OCI-LY7 (cell line): ENCODE data around the gene HCN4. TPM values are rescaled to one million over a fixed set of nuclear protein-coding genes. Genes with fewer than 3 reads are reported as not detected.

Source experiments
- BruUV-seq: library from RNA; stranded (reverse); fragments of 400-500 nt; replicated peaks from 2 replicates; lab custom pipeline; 2021; lab: Mats Ljungman, UMichigan
- CTCF ChIA-PET: fragments of 300-600 bp; sonication (Branson Sonifier 250); formaldehyde crosslinking; loops from one replicate; lab custom pipeline; 2022; ENCODE audit warnings: antibody characterized with exemption; ENCODE audit not compliant: unreplicated experiment; lab: Charles Lee
- POLR2A ChIA-PET: fragments of 300-600 bp; sonication (Branson Sonifier 250); formaldehyde crosslinking; loops from one replicate; lab custom pipeline; 2022; ENCODE audit warnings: antibody characterized with exemption; lab: Charles Lee
- DNase-seq: peaks from one replicate; pipeline ENCODE4 v3.0.0-alpha.2; 2015; ENCODE audit warnings: low spot score
- H2AFZ ChIP-seq: fragments of 200-600 bp; sonication (generic), shearing (Covaris generic); 2 replicates; pipeline ENCODE4 v1.6.1; 2014; ENCODE audit warnings: mild to moderate bottlenecking, antibody characterized with exemption, low read length, moderate library complexity
- H3K27ac ChIP-seq: fragments of 200-600 bp; sonication (generic); 2 replicates; pipeline ENCODE4 v1.5.1; 2014; ENCODE audit warnings: mixed run types, low read depth, mild to moderate bottlenecking, moderate library complexity, low read length, inconsistent platforms; ENCODE audit not compliant: poor library complexity, severe bottlenecking
- H3K36me3 ChIP-seq: fragments of 200-600 bp; sonication (generic); 2 replicates; pipeline ENCODE4 v1.6.1; 2014; ENCODE audit warnings: mild to moderate bottlenecking, antibody characterized with exemption, low read length, moderate library complexity, mixed read lengths; ENCODE audit not compliant: insufficient read depth
- H3K4me1 ChIP-seq: fragments of 200-600 bp; sonication (generic); 2 replicates; pipeline ENCODE4 v1.5.1; 2014; ENCODE audit warnings: mild to moderate bottlenecking, low read length; ENCODE audit not compliant: insufficient read depth, poor library complexity, severe bottlenecking
- H3K4me2 ChIP-seq: fragments of 200-600 bp; sonication (generic); 2 replicates; pipeline ENCODE4 v1.6.1; 2014; ENCODE audit warnings: mild to moderate bottlenecking, low read length
- H3K4me3 ChIP-seq: fragments of 200-600 bp; sonication (generic); 2 replicates; pipeline ENCODE4 v1.5.1; 2014; ENCODE audit warnings: mild to moderate bottlenecking, low read depth, low read length; ENCODE audit not compliant: poor library complexity, severe bottlenecking
- H3K79me2 ChIP-seq: fragments of 200-600 bp; sonication (generic); 2 replicates; pipeline ENCODE4 v1.6.1; 2016; ENCODE audit warnings: low read depth, mild to moderate bottlenecking, low read length, moderate library complexity, mixed read lengths; ENCODE audit not compliant: insufficient read depth
- H3K9me2 ChIP-seq: fragments of 200-600 bp; sonication (generic); 2 replicates; pipeline ENCODE4 v1.6.1; 2016; ENCODE audit warnings: mild to moderate bottlenecking, low read length, mixed read lengths; ENCODE audit not compliant: insufficient read depth
- H3K9me3 ChIP-seq: fragments of 200-600 bp; sonication (generic); 2 replicates; pipeline ENCODE4 v1.6.1; 2014; ENCODE audit warnings: mild to moderate bottlenecking, mixed run types, low read length, mixed read lengths
- H4K20me1 ChIP-seq: fragments of 200-600 bp; sonication (generic); 2 replicates; pipeline ENCODE4 v1.6.1; 2014; ENCODE audit warnings: mild to moderate bottlenecking, antibody characterized with exemption, low read length, moderate library complexity, mixed read lengths; ENCODE audit not compliant: insufficient read depth
- EZH2phosphoT487 ChIP-seq: fragments of 200-600 bp; sonication (generic); IDR thresholded peaks from 2 replicates; pipeline ENCODE4 v1.6.1; 2018; ENCODE audit warnings: low read depth, borderline replicate concordance, mild to moderate bottlenecking, mixed run types, antibody characterized with exemption, low read length, moderate library complexity, mixed read lengths
- intact Hi-C: fragments of 100-400 bp; cut with micrococcal nuclease; formaldehyde crosslinking; loops from one replicate; pipeline ENCODE4 v1.10.0; 2022; ENCODE audit not compliant: unreplicated experiment
- total RNA-seq, 2 experiments: library from RNA; depleted of rRNA in 1 of 2; stranded (reverse); fragments of >200 nt in 1 of 2; shearing (Covaris generic) in 1 of 2; gene quantifications; 2 replicates each; pipeline ENCODE4 v1.2.3, GENCODE V29; 2014 to 2022
- TF ChIP-seq, protein P1 (sequence below): fragments of 200-600 bp; sonication (generic); conservative IDR thresholded peaks from 2 replicates; pipeline ENCODE4 v1.5.1; 2014; ENCODE audit warnings: mild to moderate bottlenecking, antibody characterized with exemption, low read length, moderate library complexity, mixed read lengths

Gene HCN4
- total RNA-seq, 2 experiments from 2014 or later: not detected

DNA sequence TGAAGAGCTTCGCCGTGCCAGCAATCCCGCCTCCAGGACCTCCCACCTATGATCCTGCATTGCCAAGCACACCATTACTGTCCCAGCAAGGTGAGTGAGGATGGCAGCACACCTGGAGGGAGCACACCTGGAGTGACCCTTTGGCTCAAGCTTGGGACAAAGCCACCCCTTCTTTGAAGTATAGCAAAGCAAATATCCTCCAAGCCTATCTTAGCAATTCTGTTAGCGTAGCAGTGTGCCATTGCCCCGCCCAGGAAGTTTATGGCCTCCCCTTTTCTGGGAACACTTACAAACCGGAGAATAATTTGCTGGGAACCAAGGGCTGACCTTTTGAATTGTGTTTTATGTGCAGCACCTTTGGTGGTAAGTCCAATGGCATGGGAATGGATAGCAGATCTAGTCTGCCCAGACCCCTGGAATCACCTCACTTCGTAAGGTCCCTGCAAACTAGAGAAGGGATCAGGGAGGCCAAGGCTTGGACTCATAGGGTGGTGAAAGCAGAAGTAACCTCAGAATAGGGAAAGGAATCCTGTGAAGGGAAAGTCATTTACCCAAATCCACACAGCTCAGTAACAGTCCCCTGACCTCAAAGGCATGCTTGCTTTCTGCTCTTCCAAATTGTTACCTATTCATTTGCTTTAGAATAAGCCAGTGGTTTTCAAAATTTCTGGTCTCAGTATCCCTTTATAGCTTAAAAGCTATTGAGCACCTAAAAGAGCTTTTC, 70.1 kb downstream of the HCN4 start:
- intact Hi-C loops: no loop called here
- H4K20me1 ChIP-seq: no peaks in the 10 kb centered on the region

DNA sequence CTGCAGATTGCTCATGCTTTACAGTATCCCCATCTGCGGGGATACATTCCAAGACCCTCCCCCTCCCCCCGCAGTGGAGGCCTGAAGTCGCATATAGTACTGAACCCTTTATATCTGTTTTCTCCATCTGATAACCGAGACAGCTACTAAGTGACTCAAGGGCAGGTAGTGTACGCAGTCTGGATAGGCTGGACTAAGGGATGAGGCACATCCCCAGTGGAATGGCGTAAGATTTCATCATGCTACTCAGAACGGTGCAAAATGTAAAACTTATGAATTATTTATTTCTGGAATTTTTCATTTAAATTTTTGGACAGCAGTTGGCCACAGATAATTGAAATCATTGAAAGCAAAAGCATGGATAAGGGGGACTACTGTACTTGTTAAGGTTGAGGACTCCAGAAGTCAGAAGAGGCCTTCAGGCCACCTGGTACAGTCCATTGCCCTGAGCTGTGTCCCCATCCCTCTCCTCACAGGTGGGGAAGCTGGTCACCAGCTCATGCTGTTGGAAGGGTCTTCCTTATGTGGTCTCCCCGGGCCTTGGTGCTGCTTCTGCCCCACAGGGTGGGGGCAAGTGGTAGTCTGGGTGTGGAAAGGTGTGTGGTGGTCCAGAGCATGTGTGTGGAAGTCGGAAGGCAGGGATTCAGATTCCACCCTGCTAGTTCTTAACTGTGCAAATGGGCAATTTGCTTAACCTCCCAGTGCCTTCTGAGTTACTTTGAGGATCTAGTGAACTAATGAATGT, 72.0 kb downstream of the HCN4 start:
- no peak for DNase-seq
- Histone ChIP-seq H3K36me3 (no peaks in the 10 kb centered on the region), H3K4me3 (no peak overlapping the region), H3K79me2 (no peaks in the 10 kb centered on the region), H4K20me1 (no peaks in the 10 kb centered on the region), H3K9me3 (no peaks in the 10 kb centered on the region), H3K4me2 (no peak overlapping the region), H2AFZ (no peak overlapping the region), H3K27ac (no peak overlapping the region), H3K9me2 (no peaks in the 10 kb centered on the region), H3K4me1 (no peaks in the 10 kb centered on the region)
- intact Hi-C loops: no loop called here
- CTCF ChIA-PET: no interaction called here
- no TSS peak for BruUV-seq
- POLR2A ChIA-PET: no interaction called here
- TF ChIP-seq EZH2phosphoT487: no peak
- TF ChIP-seq, protein P1, sequence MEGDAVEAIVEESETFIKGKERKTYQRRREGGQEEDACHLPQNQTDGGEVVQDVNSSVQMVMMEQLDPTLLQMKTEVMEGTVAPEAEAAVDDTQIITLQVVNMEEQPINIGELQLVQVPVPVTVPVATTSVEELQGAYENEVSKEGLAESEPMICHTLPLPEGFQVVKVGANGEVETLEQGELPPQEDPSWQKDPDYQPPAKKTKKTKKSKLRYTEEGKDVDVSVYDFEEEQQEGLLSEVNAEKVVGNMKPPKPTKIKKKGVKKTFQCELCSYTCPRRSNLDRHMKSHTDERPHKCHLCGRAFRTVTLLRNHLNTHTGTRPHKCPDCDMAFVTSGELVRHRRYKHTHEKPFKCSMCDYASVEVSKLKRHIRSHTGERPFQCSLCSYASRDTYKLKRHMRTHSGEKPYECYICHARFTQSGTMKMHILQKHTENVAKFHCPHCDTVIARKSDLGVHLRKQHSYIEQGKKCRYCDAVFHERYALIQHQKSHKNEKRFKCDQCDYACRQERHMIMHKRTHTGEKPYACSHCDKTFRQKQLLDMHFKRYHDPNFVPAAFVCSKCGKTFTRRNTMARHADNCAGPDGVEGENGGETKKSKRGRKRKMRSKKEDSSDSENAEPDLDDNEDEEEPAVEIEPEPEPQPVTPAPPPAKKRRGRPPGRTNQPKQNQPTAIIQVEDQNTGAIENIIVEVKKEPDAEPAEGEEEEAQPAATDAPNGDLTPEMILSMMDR: no peak

More for the DNA sequence above, 70.1 kb downstream of the HCN4 start:
- H2AFZ ChIP-seq: no peak overlapping the region
- no peaks in the 10 kb centered on the region for H3K9me3 ChIP-seq
- no peaks in the 10 kb centered on the region for H3K79me2 ChIP-seq
- no peak for DNase-seq
- ChIA-PET POLR2A (no interaction called here), CTCF (no interaction called here)
- no peak overlapping the region for H3K4me3 ChIP-seq
- no peak overlapping the region for H3K27ac ChIP-seq
- no peaks in the 10 kb centered on the region for H3K36me3 ChIP-seq
- H3K4me1 ChIP-seq: no peaks in the 10 kb centered on the region
- BruUV-seq: no TSS peak
- TF ChIP-seq, protein P1: no peak
- no peak for TF ChIP-seq EZH2phosphoT487
- H3K4me2 ChIP-seq: no peak overlapping the region
- H3K9me2 ChIP-seq: no peaks in the 10 kb centered on the region
